Transverse colon (tissue), 3 donors: ENCODE data around the gene LRP1B.

Experiments used
- POLR2A ChIP-seq: fragments of 450-650 bp; IDR thresholded peaks from one replicate; pipeline ENCODE4 v1.6.1; 2016; ENCODE audit warnings: antibody characterized with exemption, mild to moderate bottlenecking, moderate library complexity
- TF ChIP-seq, protein P1 (sequence below), 5 experiments: fragments of 200-600 bp in 3 of 5; fragments of 450-650 bp in 2 of 5; sonication (generic) in 3 of 5; IDR thresholded peaks; 1 replicate in 2 of 5; 2 replicates in 3 of 5; pipeline ENCODE4 v1.5.1; 2016 to 2017; ENCODE audit warnings: antibody characterized with exemption in 5 of 5, inconsistent platforms in 3 of 5, mild to moderate bottlenecking in 2 of 5, moderate library complexity in 1 of 5

DNA sequence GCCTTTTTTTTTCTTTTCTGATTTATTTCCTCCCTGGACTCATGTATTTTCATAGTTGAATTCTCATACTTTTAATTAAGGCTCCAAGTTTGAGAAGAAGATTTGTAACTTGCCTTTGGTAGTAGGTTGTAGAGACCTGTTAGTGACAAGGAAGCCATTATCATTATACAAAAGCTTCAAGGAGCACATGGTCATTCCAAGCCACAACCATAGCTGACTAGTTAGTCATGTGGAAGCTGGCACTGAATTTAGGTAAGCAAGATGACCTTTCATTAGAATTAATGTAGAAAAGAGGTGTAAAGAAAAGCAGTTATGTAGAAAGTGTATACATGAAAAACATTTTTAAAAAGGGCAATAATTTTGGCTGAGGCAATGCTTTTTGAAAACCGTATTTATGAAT is 89.7 kb downstream of the LRP1B start:
- TF ChIP-seq POLR2A: no peak
- TF ChIP-seq, protein P1, sequence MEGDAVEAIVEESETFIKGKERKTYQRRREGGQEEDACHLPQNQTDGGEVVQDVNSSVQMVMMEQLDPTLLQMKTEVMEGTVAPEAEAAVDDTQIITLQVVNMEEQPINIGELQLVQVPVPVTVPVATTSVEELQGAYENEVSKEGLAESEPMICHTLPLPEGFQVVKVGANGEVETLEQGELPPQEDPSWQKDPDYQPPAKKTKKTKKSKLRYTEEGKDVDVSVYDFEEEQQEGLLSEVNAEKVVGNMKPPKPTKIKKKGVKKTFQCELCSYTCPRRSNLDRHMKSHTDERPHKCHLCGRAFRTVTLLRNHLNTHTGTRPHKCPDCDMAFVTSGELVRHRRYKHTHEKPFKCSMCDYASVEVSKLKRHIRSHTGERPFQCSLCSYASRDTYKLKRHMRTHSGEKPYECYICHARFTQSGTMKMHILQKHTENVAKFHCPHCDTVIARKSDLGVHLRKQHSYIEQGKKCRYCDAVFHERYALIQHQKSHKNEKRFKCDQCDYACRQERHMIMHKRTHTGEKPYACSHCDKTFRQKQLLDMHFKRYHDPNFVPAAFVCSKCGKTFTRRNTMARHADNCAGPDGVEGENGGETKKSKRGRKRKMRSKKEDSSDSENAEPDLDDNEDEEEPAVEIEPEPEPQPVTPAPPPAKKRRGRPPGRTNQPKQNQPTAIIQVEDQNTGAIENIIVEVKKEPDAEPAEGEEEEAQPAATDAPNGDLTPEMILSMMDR (IDR thresholded peaks at IDR 0.05): no peak
